HG03045 (cell line): ENCODE data around the gene SPAG9.

Experiments used
- ATAC-seq: cut with Tn5 transposase; IDR thresholded peaks from one replicate; pipeline ENCODE4 v1.9.1; 2021; ENCODE audit warnings: mild to moderate bottlenecking, moderate library complexity; ENCODE audit not compliant: unreplicated experiment

SPAG9 gene

GRCh38 chr17:50919321-50920040, 201.2 kb downstream of the SPAG9 start:
- no peak for ATAC-seq

GRCh38 chr17:50918933-50919296, 201.8 kb downstream of the SPAG9 start:
- no peak for ATAC-seq

- no peak for ATAC-seq
Measured at GRCh38 chr17:50918071-50918932, 202.4 kb downstream of the SPAG9 start.

GRCh38 chr17:50917418-50917743, 203.3 kb downstream of the SPAG9 start:
- peak; percentile 51 for ATAC-seq

- no peak for ATAC-seq
Measured at GRCh38 chr17:50916708-50917417, 203.8 kb downstream of the SPAG9 start.

GRCh38 chr17:50916026-50916707, 204.5 kb downstream of the SPAG9 start:
- ATAC-seq = no peak

GRCh38 chr17:50914505-50915063, 206.1 kb downstream of the SPAG9 start:
- no peak for ATAC-seq

DNA sequence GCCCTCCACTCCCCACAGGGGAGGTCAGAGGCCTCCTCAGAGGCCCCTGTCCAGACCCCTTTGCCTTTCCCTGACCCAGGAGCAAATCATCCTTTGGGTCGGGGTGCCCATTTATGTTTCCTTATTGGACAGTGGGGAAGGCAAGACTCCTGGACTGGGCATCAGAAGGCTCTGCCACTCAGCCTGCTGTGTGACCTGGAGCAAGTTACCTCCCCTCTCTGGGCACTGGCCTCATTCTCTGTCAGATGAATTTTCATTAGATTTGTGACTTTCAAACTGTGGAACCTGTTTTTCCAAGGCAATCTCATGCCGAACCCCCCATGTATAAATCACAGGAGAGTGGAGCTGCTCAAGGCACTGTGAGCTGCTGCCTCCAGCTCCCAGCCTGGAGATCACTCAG, 207.5 kb downstream of the SPAG9 start:
- no peak for ATAC-seq
